K562 (cell line): ENCODE measurements around the gene TOR1A. TPM values are rescaled to one million over a fixed set of nuclear protein-coding genes. Genes with fewer than 3 reads are reported as not detected.

ENCODE experiments used
- BRF2 ChIP-seq: IDR thresholded peaks from 3 replicates; pipeline ENCODE4 v1.6.1; 2011; ENCODE audit warnings: borderline replicate concordance, mild to moderate bottlenecking; ENCODE audit not compliant: insufficient read length, insufficient read depth
- CBX5 ChIP-seq: IDR thresholded peaks from 2 replicates; pipeline ENCODE4 v1.6.1; 2014; ENCODE audit warnings: low read depth, borderline replicate concordance
- FOXP4 ChIP-seq: sonication (generic); formaldehyde crosslinking; IDR thresholded peaks from 2 replicates; pipeline ENCODE4 v1.8.0; 2022; ENCODE audit warnings: mild to moderate bottlenecking, missing genetic modification reagents, borderline replicate concordance
- HNRNPUL1 ChIP-seq: fragments of 200-400 bp; formaldehyde crosslinking; IDR thresholded peaks from 2 replicates; pipeline ENCODE4 v1.6.1; 2017; ENCODE audit warnings: low read length
- ILK ChIP-seq: fragments of 450-650 bp; IDR thresholded peaks from 2 replicates; pipeline ENCODE4 v1.6.1; 2016; ENCODE audit warnings: missing genetic modification characterization, low read depth, mild to moderate bottlenecking, missing compliant biosample characterization, moderate library complexity, borderline replicate concordance
- NCOR1 ChIP-seq: fragments of 450-650 bp; IDR thresholded peaks from 2 replicates; pipeline ENCODE4 v1.6.1; 2016; ENCODE audit warnings: mild to moderate bottlenecking, moderate library complexity
- POLR3G ChIP-seq: IDR thresholded peaks from 2 replicates; pipeline ENCODE4 v1.6.1; 2011; ENCODE audit not compliant: insufficient read length, insufficient replicate concordance; ENCODE audit errors: extremely low read depth
- SRSF9 ChIP-seq: fragments of 200-400 bp; formaldehyde crosslinking; IDR thresholded peaks from 2 replicates; pipeline ENCODE4 v1.6.1; 2017; ENCODE audit warnings: low read depth, low read length, borderline replicate concordance
- TFAM ChIP-seq: fragments of 250-450 bp; sonication (Bioruptor Pico); conservative IDR thresholded peaks from 2 replicates; pipeline ENCODE4 v1.5.0; 2021; ENCODE audit warnings: mild to moderate bottlenecking, moderate library complexity
- TFE3 ChIP-seq: fragments of 450-650 bp; formaldehyde crosslinking; IDR thresholded peaks from 2 replicates; pipeline ENCODE4 v1.4.0; 2020; ENCODE audit warnings: mild to moderate bottlenecking, mixed read lengths
- THAP7 ChIP-seq: fragments of 250-450 bp; sonication (Bioruptor Pico); IDR thresholded peaks from 2 replicates; pipeline ENCODE4 v1.5.0; 2021
- ZNF140 ChIP-seq: fragments of 250-450 bp; sonication (Bioruptor Pico); IDR thresholded peaks from 2 replicates; pipeline ENCODE4 v1.8.0; 2021; ENCODE audit warnings: moderate library complexity, mild to moderate bottlenecking, inconsistent platforms
- polyA plus RNA-seq, 8 experiments: library from polyadenylated mRNA; depleted of rRNA in 4 of 8; stranded (reverse) in 5 of 8; unstranded in 3 of 8; fragments of >200 nt; fragmentation: Nextera tagmentation in 2 of 8; fragmentation: Illumina TruSeq in 1 of 8; extraction: Ambion mirVana in 2 of 8; extraction: Trizol in 1 of 8; gene quantifications; 2 replicates each; pipeline versions ENCODE4 v1.2.1 to v1.2.3, GENCODE V29; 2011 to 2014; ENCODE audit warnings: inconsistent platforms in 1 of 8, missing spikeins in 1 of 8
- total RNA-seq, 7 experiments: library from RNA; depleted of rRNA in 6 of 7; stranded (reverse); fragments of >200 nt in 6 of 7; fragmentation: Illumina TruSeq in 2 of 7; extraction: Trizol in 2 of 7; gene quantifications; 2 replicates each; pipeline versions ENCODE4 v1.2.1 to v1.2.3, GENCODE V29; 2011 to 2021; ENCODE audit warnings: low replicate concordance in 1 of 7
- TF ChIP-seq, protein P1 (sequence below), 2 experiments: fragments of 250-450 bp in 1 of 2; fragments of 450-650 bp in 1 of 2; sonication (Bioruptor Pico) in 1 of 2; IDR thresholded peaks; 2 replicates each; pipeline versions ENCODE4 v1.6.1 to v1.8.0; 2016 to 2021; ENCODE audit warnings: mild to moderate bottlenecking in 2 of 2, moderate library complexity in 2 of 2, missing compliant biosample characterization in 1 of 2, missing genetic modification characterization in 1 of 2
- TF ChIP-seq, protein P2 (sequence below), 2 experiments: IDR thresholded peaks; 2 replicates each; pipeline ENCODE4 v1.6.1; 2012; ENCODE audit warnings: improper control_type of control experiment in 2 of 2, low read depth in 2 of 2, low read length in 2 of 2, borderline replicate concordance in 1 of 2
- TF ChIP-seq, protein P3 (sequence below), 2 experiments: fragments of 450-650 bp; IDR thresholded peaks; 2 replicates each; pipeline ENCODE4 v1.6.1; 2016

Gene TOR1A
- total and polyA plus RNA-seq, 9 of the 15 experiments (the other 6 are each of a cell fraction or from before 2014, with no cell fraction given) = 4.5 to 85.8 (median 51.3) TPM

DNA sequence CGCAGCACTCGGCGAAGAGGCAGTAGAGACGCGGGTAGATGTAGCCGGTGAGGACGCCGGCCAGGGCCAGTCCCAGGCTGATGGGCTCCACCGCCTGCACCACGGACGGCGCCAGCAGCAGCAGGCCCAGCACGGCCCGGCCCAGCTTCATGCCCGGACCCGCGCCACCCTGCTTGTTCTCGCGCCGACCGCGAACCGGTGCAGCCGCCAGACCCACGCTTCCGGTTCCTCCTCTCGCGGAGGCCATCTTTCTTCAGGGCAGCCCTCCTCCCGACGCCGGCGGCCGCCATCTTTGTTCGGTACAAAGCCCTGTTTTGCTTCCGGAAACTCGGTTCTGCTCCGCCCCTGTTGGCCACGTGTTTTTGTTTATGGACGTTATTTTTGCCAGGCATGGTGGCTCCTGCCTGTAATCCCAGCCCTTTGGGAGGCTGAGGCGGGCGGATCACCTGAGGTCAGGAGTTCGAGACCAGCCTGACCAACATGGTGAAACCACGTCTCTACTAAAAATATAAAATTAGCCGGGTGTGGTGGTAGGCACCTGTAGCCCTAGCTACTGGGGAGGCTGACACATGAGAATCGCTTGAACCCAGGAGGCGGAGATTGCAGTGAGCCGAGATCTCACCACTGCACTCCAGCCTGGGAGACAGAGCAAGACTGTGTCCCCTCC lies at the start of gene TOR1A (continued):
- TF ChIP-seq NCOR1 = peak; percentile 59; the same call in 1 of the 2 replicates
- TF ChIP-seq ZNF140 (CRISPR knock-in tag) = no peak
- TF ChIP-seq POLR3G = no peak
- TF ChIP-seq, protein P1, sequence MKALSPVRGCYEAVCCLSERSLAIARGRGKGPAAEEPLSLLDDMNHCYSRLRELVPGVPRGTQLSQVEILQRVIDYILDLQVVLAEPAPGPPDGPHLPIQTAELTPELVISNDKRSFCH (CRISPR knock-in tag; IDR thresholded peaks at IDR 0.05) = no peak
- TF ChIP-seq, protein P1 (tag; IDR thresholded peaks at IDR 0.05) = peak; percentile 94
- TF ChIP-seq BRF2 = no peak
- no peak for TF ChIP-seq TFAM (CRISPR knock-in tag)
- TF ChIP-seq CBX5 = peak; percentile 65; the same call in 1 of the 2 replicates
- no peak for TF ChIP-seq TFE3 (CRISPR knock-in tag)
- TF ChIP-seq, protein P2, sequence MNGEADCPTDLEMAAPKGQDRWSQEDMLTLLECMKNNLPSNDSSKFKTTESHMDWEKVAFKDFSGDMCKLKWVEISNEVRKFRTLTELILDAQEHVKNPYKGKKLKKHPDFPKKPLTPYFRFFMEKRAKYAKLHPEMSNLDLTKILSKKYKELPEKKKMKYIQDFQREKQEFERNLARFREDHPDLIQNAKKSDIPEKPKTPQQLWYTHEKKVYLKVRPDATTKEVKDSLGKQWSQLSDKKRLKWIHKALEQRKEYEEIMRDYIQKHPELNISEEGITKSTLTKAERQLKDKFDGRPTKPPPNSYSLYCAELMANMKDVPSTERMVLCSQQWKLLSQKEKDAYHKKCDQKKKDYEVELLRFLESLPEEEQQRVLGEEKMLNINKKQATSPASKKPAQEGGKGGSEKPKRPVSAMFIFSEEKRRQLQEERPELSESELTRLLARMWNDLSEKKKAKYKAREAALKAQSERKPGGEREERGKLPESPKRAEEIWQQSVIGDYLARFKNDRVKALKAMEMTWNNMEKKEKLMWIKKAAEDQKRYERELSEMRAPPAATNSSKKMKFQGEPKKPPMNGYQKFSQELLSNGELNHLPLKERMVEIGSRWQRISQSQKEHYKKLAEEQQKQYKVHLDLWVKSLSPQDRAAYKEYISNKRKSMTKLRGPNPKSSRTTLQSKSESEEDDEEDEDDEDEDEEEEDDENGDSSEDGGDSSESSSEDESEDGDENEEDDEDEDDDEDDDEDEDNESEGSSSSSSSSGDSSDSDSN (IDR thresholded peaks at IDR 0.05; ENCODE audit: borderline replicate concordance in 1 of 2, low read depth in 2 of 2, low read length in 2 of 2) = 0 out of 4 replicates have a peak, but pooled peaks of 1 of the 2 experiments have one; percentile 67
- no peak for TF ChIP-seq SRSF9
- TF ChIP-seq HNRNPUL1 = no peak
- TF ChIP-seq, protein P3, sequence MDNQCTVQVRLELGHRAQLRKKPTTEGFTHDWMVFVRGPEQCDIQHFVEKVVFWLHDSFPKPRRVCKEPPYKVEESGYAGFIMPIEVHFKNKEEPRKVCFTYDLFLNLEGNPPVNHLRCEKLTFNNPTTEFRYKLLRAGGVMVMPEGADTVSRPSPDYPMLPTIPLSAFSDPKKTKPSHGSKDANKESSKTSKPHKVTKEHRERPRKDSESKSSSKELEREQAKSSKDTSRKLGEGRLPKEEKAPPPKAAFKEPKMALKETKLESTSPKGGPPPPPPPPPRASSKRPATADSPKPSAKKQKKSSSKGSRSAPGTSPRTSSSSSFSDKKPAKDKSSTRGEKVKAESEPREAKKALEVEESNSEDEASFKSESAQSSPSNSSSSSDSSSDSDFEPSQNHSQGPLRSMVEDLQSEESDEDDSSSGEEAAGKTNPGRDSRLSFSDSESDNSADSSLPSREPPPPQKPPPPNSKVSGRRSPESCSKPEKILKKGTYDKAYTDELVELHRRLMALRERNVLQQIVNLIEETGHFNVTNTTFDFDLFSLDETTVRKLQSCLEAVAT (IDR thresholded peaks at IDR 0.05) = no peak
- TF ChIP-seq FOXP4 = peak; percentile 84
- TF ChIP-seq THAP7 (CRISPR knock-in tag) = no peak
- no peak for TF ChIP-seq ILK (tag)
